HTERT RPE-1 (cell line): ENCODE results near the gene MPHOSPH9.
"Not testable (repeated sequence)": the region's sequence is repeated elsewhere in the genome, so short reads cannot be mapped to it uniquely, and the experiment has no call there.

ENCODE experiments used
- in situ Hi-C: fragments of 300-500 bp; cut with MboI; formaldehyde crosslinking; loops from 4 replicates; pipeline ENCODE4 v1.14.3; 2020; ENCODE audit warnings: low sequenced_read_pairs

The MPHOSPH9 gene

DNA sequence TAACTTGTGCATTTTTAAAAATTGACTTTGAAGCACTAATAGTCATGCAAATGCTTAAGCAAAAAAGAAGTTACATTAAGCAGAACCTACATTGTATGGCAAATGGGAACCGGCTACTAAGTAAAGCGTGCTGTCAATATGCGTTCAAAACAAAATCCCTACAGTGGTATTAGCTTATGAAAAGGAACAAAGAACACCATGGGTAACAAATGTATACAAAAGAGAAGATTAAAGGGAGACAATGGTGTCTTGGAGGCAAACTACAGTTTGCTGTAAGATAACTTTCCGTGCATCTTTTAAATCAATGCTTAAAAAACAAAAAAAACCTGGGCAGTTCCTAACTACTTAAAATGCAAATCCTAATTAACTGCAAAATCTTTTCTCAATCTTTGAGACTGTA lies 28.3 kb upstream of the MPHOSPH9 start:
- in situ Hi-C loops, result no loop called here

- in situ Hi-C loops, result no loop called here
These were observed 27.1 kb upstream of the MPHOSPH9 start for GRCh38 chr12:123260081-123260480.

GRCh38 chr12:123258593-123258992 lies 25.7 kb upstream of the MPHOSPH9 start:
- in situ Hi-C loops, result no loop called here

DNA sequence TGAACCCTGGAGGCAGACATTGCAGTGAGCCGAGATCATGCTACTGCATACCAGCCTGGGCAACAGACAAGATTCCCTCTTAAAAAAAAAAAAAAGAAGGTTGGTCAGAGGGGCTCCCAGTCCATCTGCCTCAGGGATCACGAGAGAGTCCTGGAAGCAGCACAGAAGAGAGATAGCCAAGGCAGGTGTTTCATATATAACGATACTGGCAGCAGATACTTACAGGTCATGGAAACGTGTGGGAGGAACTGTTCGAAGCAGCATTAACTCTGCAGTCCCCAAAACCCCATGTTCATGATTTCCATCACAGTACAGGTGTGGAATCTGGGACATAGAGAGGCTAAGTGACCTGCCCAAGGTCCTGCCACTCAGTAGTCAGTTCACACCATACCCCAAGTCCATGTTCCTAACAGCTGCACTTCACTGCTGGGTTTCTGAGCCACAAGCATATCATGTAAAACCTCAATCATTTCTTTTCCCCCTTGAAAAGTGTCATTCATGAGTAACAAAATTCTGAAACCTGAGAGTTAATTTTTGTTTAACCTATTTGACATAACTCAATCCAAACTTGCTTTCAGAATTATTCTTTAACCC lies 22.0 kb upstream of the MPHOSPH9 start:
- in situ Hi-C loops, result no loop called here

DNA sequence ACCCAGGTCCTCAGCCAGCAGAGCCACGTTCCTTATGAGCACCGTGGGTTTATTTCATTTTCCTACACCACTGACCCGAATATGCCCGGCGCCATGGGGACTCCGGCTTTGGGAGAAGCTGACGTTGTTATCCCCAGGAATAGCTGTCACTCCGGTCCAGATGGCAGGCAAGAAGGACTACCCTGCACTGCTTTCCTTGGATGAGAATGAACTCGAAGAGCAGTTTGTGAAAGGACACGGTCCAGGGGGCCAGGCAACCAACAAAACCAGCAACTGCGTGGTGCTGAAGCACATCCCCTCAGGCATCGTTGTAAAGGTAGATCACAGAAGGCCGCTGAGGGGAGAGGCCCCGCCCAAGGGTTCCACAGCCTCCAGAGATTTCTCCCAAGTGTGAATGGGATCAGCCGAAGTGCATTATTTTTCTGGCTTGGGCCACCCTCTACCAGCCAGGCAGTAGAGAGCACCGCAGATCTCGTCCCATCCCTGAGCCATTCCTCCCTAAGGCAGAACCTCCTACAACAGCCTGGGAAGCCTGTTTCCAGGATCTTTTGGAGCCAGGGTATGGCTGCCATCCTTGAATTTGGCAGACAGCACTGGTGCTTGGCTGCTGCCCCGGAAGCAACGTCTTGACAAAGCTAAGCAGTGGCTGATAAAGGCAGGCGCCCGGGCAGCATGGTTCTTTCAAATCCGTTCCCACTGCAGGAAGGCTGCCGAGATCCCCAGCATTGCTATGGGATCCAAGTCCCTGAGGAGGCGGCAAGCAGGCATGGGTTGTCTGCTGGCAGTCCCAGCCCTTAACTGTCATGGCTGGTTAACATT lies 20.9 kb upstream of the MPHOSPH9 start:
- in situ Hi-C loops, result no loop called here

GRCh38 chr12:123252365-123252764 lies 19.4 kb upstream of the MPHOSPH9 start:
- in situ Hi-C loops, result not testable (repeated sequence)

GRCh38 chr12:123251403-123252076 lies 18.6 kb upstream of the MPHOSPH9 start:
- in situ Hi-C loops, result no loop called here

GRCh38 chr12:123250471-123251383 lies 17.8 kb upstream of the MPHOSPH9 start:
- in situ Hi-C loops, result no loop called here

GRCh38 chr12:123248996-123249741 lies 16.2 kb upstream of the MPHOSPH9 start:
- in situ Hi-C loops, result not testable (repeated sequence)

GRCh38 chr12:123248129-123248528 lies 15.2 kb upstream of the MPHOSPH9 start:
- in situ Hi-C loops, result not testable (repeated sequence)

GRCh38 chr12:123245678-123246077 lies 12.7 kb upstream of the MPHOSPH9 start:
- in situ Hi-C loops, result no loop called here

- in situ Hi-C loops, result no loop called here
These were observed 10.8 kb upstream of the MPHOSPH9 start for GRCh38 chr12:123243671-123244262.

GRCh38 chr12:123242116-123242904 lies 9.4 kb upstream of the MPHOSPH9 start:
- in situ Hi-C loops, result no loop called here

DNA sequence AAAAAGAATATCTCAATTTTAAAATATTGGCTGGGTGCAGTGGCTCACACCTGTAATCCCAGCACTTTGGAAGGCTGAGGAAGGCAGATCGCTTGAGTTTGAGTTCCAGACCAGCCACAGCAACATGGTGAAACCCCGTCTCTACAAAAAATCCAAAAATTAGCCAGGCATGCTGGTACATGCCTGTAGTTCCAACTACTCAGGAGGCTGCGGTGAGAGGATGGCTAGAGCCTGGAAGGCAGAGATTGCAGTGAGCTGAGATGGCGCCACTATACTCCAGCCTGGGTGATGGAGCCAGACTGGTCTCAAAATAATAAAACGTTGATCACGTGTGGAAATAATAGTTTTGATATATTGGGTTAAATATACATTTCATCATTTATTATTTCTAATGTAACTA lies 6.0 kb upstream of the MPHOSPH9 start:
- in situ Hi-C loops, result no loop called here

- in situ Hi-C loops, result no loop called here
These were observed 5.4 kb upstream of the MPHOSPH9 start for GRCh38 chr12:123238330-123238682.

DNA sequence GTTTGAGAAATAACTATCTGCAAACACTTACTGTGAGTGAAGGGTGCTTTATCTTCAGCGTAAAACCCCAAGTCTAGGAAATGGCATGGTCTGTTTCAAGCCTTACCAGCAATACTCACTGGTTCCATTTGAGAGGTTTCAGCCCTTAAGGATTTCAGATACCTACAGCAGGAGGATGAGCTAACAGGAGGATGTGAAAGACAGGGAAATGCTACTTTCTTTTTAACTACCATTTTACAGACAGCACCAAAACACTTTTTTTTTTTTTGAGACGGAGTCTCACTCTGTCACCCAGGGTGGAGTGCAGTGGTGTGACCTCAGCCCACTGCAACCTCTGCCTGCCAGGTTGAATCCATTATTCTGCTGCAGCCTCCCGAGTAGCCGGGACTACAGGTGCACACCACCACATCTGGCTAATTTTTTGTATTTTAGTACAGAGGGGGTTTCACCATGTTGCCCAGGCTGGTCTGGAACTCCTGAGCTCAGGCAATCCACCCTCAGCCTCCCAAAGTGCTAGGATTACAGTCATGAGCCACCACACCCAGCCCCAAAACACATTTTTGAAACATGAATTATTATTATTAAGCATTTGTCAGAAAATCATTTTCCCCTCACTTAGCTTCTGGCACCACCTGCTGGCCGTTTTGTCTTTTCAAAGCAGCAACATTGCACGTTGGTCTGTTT lies 4.8 kb upstream of the MPHOSPH9 start:
- in situ Hi-C loops, result no loop called here

GRCh38 chr12:123233505-123234308 lies 766 bp upstream of the MPHOSPH9 start:
- in situ Hi-C loops, result no loop called here

DNA sequence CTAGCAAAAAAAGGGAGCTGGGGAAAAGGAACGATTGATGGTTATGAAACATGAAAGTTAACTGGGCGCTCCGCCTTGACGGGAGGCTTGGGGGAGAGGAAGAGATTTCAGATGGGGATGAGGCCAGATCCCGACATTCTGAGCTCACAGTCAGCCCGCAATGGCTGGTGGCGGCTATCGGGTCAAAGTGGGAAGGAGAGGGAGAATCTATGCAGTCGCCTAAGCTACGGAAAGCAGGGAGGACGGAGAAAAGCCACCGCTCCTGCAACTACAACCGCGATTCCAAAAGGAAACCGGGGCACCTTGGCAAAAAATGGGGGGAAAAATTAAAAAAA lies 502 bp downstream of the MPHOSPH9 start:
- in situ Hi-C loops, result no loop called here
